HG02678 (cell line): ENCODE results near the gene RASA3.

Experiments used
- ATAC-seq: cut with Tn5 transposase; IDR thresholded peaks from one replicate; pipeline ENCODE4 v1.9.1; 2021; ENCODE audit warnings: mild to moderate bottlenecking, moderate library complexity; ENCODE audit not compliant: unreplicated experiment

Gene RASA3

GRCh38 chr13:113964251-113964995 is 168.0 kb downstream of the RASA3 start:
- no peak for ATAC-seq

GRCh38 chr13:113963376-113963775 is 169.0 kb downstream of the RASA3 start:
- no peak for ATAC-seq

- no peak for ATAC-seq
Measured at GRCh38 chr13:113962975-113963374, 169.4 kb downstream of the RASA3 start.

- no peak for ATAC-seq
Measured at GRCh38 chr13:113962386-113962785, 170.0 kb downstream of the RASA3 start.

- no peak for ATAC-seq
Measured at GRCh38 chr13:113960276-113960948, 172.0 kb downstream of the RASA3 start.

GRCh38 chr13:113959198-113959597 is 173.2 kb downstream of the RASA3 start:
- no peak for ATAC-seq

- ATAC-seq, result no peak
Measured at GRCh38 chr13:113958373-113958772, 174.1 kb downstream of the RASA3 start.

- ATAC-seq, result no peak
Measured at GRCh38 chr13:113956571-113956970, 175.9 kb downstream of the RASA3 start.

- no peak for ATAC-seq
Measured at GRCh38 chr13:113955691-113956090, 176.7 kb downstream of the RASA3 start.

GRCh38 chr13:113955235-113955634 is 177.2 kb downstream of the RASA3 start:
- ATAC-seq, result no peak

GRCh38 chr13:113954046-113954835 is 178.2 kb downstream of the RASA3 start:
- no peak for ATAC-seq

- ATAC-seq, result no peak
Measured at GRCh38 chr13:113953561-113953960, 178.9 kb downstream of the RASA3 start.

- ATAC-seq, result no peak
Measured at GRCh38 chr13:113952983-113953520, 179.4 kb downstream of the RASA3 start.

GRCh38 chr13:113952151-113952982 is 180.1 kb downstream of the RASA3 start:
- no peak for ATAC-seq

- peak; percentile 62 for ATAC-seq
Measured at GRCh38 chr13:113951246-113951999, 181.0 kb downstream of the RASA3 start.

GRCh38 chr13:113950451-113951245 is 181.8 kb downstream of the RASA3 start:
- ATAC-seq, result peak; percentile 17

GRCh38 chr13:113949546-113949945 is 182.9 kb downstream of the RASA3 start:
- ATAC-seq, result no peak

GRCh38 chr13:113948034-113948742 is 184.2 kb downstream of the RASA3 start:
- ATAC-seq, result no peak
